GM12874 (cell line): ENCODE data around the gene CRIM1.

Experiments
- CTCF ChIP-seq: IDR thresholded peaks from 2 replicates; pipeline ENCODE4 v1.5.1; 2011; ENCODE audit warnings: low read depth, mild to moderate bottlenecking, control low read depth, low read length, moderate library complexity; ENCODE audit not compliant: insufficient read depth

Gene CRIM1

GRCh38 chr2:36480636-36481035, 125.1 kb downstream of the CRIM1 start:
- TF ChIP-seq CTCF = no peak

GRCh38 chr2:36481709-36482108, 126.1 kb downstream of the CRIM1 start:
- no peak for TF ChIP-seq CTCF

GRCh38 chr2:36482576-36483214, 127.1 kb downstream of the CRIM1 start:
- TF ChIP-seq CTCF = no peak

GRCh38 chr2:36483290-36483689, 127.7 kb downstream of the CRIM1 start:
- no peak for TF ChIP-seq CTCF

GRCh38 chr2:36484454-36484853, 128.9 kb downstream of the CRIM1 start:
- TF ChIP-seq CTCF = no peak

GRCh38 chr2:36485521-36485920, 129.9 kb downstream of the CRIM1 start:
- no peak for TF ChIP-seq CTCF

GRCh38 chr2:36486521-36487044, 131.0 kb downstream of the CRIM1 start:
- no peak for TF ChIP-seq CTCF
